HepG2 (cell line): Measurements from ENCODE around the gene F7.

Source experiments
- CTCF ChIP-seq: sonication (generic); formaldehyde crosslinking; IDR thresholded peaks from 2 replicates; pipeline ENCODE4 v1.5.0; 2020; ENCODE audit warnings: mild to moderate bottlenecking, missing genetic modification reagents, moderate library complexity
- GLI4 ChIP-seq: sonication (generic); formaldehyde crosslinking; IDR thresholded peaks from 2 replicates; pipeline ENCODE4 v1.5.1; 2020; ENCODE audit warnings: missing genetic modification reagents, mild to moderate bottlenecking, moderate library complexity, borderline replicate concordance
- HCFC1 ChIP-seq: fragments of 150-350 bp; IDR thresholded peaks from 2 replicates; pipeline ENCODE4 v1.6.1; 2014; ENCODE audit warnings: low read depth, low read length
- HDAC2 ChIP-seq: sonication (generic); formaldehyde crosslinking; IDR thresholded peaks from 2 replicates; pipeline ENCODE4 v1.4.0; 2020; ENCODE audit warnings: missing genetic modification reagents
- HINFP ChIP-seq: sonication (generic); formaldehyde crosslinking; IDR thresholded peaks from 2 replicates; pipeline ENCODE4 v1.4.0; 2020; ENCODE audit warnings: low read depth, mild to moderate bottlenecking, missing genetic modification reagents
- MAX ChIP-seq: IDR thresholded peaks from 2 replicates; pipeline ENCODE4 v1.6.1; 2012; ENCODE audit warnings: inconsistent platforms
- MLLT10 ChIP-seq: sonication (generic); formaldehyde crosslinking; IDR thresholded peaks from 2 replicates; pipeline ENCODE4 v1.4.0; 2020; ENCODE audit warnings: missing genetic modification reagents
- MYC ChIP-seq: sonication (generic); formaldehyde crosslinking; IDR thresholded peaks from 2 replicates; pipeline ENCODE4 v1.9.0; 2021; ENCODE audit warnings: missing genetic modification reagents, borderline replicate concordance
- NFKBIZ ChIP-seq: IDR thresholded peaks from 2 replicates; pipeline ENCODE4 v1.6.1; 2018; ENCODE audit warnings: missing genetic modification reagents, missing compliant biosample characterization
- RAD21 ChIP-seq: fragments of 450-650 bp; formaldehyde crosslinking; IDR thresholded peaks from 2 replicates; pipeline ENCODE4 v1.5.0; 2020; ENCODE audit warnings: mild to moderate bottlenecking
- YY1 ChIP-seq: IDR thresholded peaks from 2 replicates; pipeline ENCODE4 v1.6.1; 2011; ENCODE audit warnings: low read length, low read depth, moderate library complexity, mild to moderate bottlenecking; ENCODE audit not compliant: insufficient read depth, insufficient replicate concordance
- ZBTB2 ChIP-seq: sonication (generic); formaldehyde crosslinking; IDR thresholded peaks from 2 replicates; pipeline ENCODE4 v1.8.0; 2022; ENCODE audit warnings: low read depth, missing genetic modification reagents
- ZNF337 ChIP-seq: sonication (generic); formaldehyde crosslinking; IDR thresholded peaks from 2 replicates; pipeline ENCODE4 v1.5.1; 2020; ENCODE audit warnings: missing genetic modification reagents, low read depth, mild to moderate bottlenecking, borderline replicate concordance
- ZNF777 ChIP-seq: sonication (generic); formaldehyde crosslinking; IDR thresholded peaks from 2 replicates; pipeline ENCODE4 v1.4.0; 2020; ENCODE audit warnings: missing genetic modification reagents

GRCh38 chr13:113149711-113150549, 44.3 kb downstream of the F7 start:
- TF ChIP-seq MLLT10 (no peak), HINFP (CRISPR knock-in tag) (peak; percentile 41; the same call in 1 of the 2 replicates), RAD21 (CRISPR knock-in tag) (peak; percentile 8; the same call in 1 of the 2 replicates), CTCF (no peak), HDAC2 (peak; percentile 81), ZNF337 (CRISPR knock-in tag) (no peak), ZBTB2 (no peak), HCFC1 (no peak), MYC (CRISPR knock-in tag) (no peak), NFKBIZ (0 out of 2 replicates have a peak, but pooled peaks have one; percentile 51), YY1 (no peak), ZNF777 (CRISPR knock-in tag) (no peak), GLI4 (CRISPR knock-in tag) (no peak), MAX (no peak)
